Measurements from ENCODE around the gene TMEM239.

GRCh38 chr20:2815242-2815900, 793 bp upstream of the TMEM239 start:
- TF ChIP-seq BHLHE40 (IDR thresholded peaks at IDR 0.05; ENCODE audit: borderline replicate concordance) (no peak), SUZ12 (IDR thresholded peaks at IDR 0.05) (no peak), FOXM1 (IDR thresholded peaks at IDR 0.05; ENCODE audit: borderline replicate concordance) (no peak), TARDBP (IDR thresholded peaks at IDR 0.05) (no peak), FOXA1 (IDR thresholded peaks at IDR 0.05) (no peak), PKNOX1 (IDR thresholded peaks at IDR 0.05) (no peak)

Measured in HEK293T (cell line).